Right cardiac atrium (tissue), 5 donors: Measurements from ENCODE around the gene SRGAP1. TPM values are rescaled to one million over a fixed set of nuclear protein-coding genes. Genes with fewer than 3 reads are reported as not detected.
"Not testable (repeated sequence)": the region's sequence is repeated elsewhere in the genome, so short reads cannot be mapped to it uniquely, and the experiment has no call there.

Experiments used
- ATAC-seq, 2 donors: fragments of 200-7000 bp; cut with Tn5 transposase; one replicate each; pipeline versions ENCODE4 v1.8.0 to v1.9.1; 2020; ENCODE audit warnings: moderate library complexity in 2 of 2, mild to moderate bottlenecking in 1 of 2
- DNase-seq, 3 donors: peaks; one replicate each; pipeline ENCODE4 v3.0.0-alpha.2; 2020
- H3K27ac ChIP-seq: one replicate; pipeline ENCODE4 v1.5.1; 2013; ENCODE audit warnings: mild to moderate bottlenecking, low read length, control low read depth, moderate library complexity
- H3K27me3 ChIP-seq: one replicate; pipeline ENCODE4 v1.6.1; 2013; ENCODE audit not compliant: control insufficient read depth, insufficient read depth
- H3K4me1 ChIP-seq: one replicate; pipeline ENCODE4 v1.6.1; 2013; ENCODE audit warnings: low read length; ENCODE audit not compliant: control insufficient read depth, insufficient read depth
- H3K4me3 ChIP-seq: one replicate; pipeline ENCODE4 v1.5.1; 2013; ENCODE audit warnings: low read length, control low read depth
- H3K9me3 ChIP-seq: one replicate; pipeline ENCODE4 v1.6.1; 2013; ENCODE audit warnings: low read length; ENCODE audit not compliant: control insufficient read depth
- WGBS: extraction: QIAGEN DNeasy Blood & Tissue Kit; methylation state at CpG from one replicate; pipeline ENCODE4 v1.1.7; 2013; 5-methylcytosine and 5-hydroxymethylcytosine counted together
- intact Hi-C, 4 donors: fragments of 100-400 bp; cut with DNase I; formaldehyde crosslinking; loops; one replicate each; pipeline versions ENCODE4 v1.11.0 to v1.14.0; 2022 to 2023
- polyA plus RNA-seq: library from polyadenylated mRNA; stranded (reverse); fragments of 200-250 nt; gene quantifications from one replicate; pipeline ENCODE4 v1.2.3, GENCODE V29; 2013
- total RNA-seq, 4 donors: library from RNA; stranded (reverse); fragmentation: NEBNext Ultra II Directional; extraction: Animal tissue kit (Norgen Biotek cat#: 25700); gene quantifications; one replicate each; pipeline ENCODE4 v1.2.1, GENCODE V29; 2021
- donor health status: healthy with polysubstance abuse.
- donor health status: DM: no; HTN: yes; CAD: no.
- donor health status: DM: no; HTN: no; CAD: no.
- donor health status: DM: no; HTN: yes; CAD: no; lungs with severe emphysema.
- donor health status: DM: yes; HTN: yes; CAD: no.

The SRGAP1 gene
- total and polyA plus RNA-seq, 5 donors: 1.7 to 5.5 (median 5.1) TPM

DNA sequence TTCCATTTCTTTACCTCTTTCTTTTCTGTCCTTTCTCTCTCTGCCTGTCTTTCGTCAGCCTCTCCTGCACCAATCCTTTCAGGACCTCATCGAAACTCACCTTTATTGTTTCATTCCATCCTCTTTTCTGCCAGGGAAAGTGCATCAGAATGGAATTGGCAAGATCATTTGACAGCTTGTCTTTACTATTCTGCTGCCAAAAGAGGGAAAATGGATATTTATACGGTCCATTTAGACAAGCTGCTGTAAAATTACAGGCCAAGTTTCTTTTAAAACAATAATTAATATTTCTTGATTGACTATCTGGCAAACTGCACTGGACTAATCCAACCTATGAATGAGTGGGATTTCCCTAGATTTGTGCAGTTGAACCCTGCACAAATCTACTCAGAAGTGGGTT is 7.6 kb upstream of the SRGAP1 start:
- intact Hi-C loops: loop anchor here in 1 of 4 donors (5.0 to 10.0 kb wide), 2 partner anchors 348 to 420 kb away; no protein-coding TSS in a partner anchor
- Histone ChIP-seq H3K4me3 (no peak overlapping the region), H3K9me3 (no peaks in the 10 kb centered on the region), H3K27me3 (no peaks in the 10 kb centered on the region), H3K4me1 (no peaks in the 10 kb centered on the region), H3K27ac (no peak overlapping the region)
- DNase-seq (no peak), ATAC-seq (no peak)
- 78% methylated on average over 3 of the region's 3 CpGs for WGBS

DNA sequence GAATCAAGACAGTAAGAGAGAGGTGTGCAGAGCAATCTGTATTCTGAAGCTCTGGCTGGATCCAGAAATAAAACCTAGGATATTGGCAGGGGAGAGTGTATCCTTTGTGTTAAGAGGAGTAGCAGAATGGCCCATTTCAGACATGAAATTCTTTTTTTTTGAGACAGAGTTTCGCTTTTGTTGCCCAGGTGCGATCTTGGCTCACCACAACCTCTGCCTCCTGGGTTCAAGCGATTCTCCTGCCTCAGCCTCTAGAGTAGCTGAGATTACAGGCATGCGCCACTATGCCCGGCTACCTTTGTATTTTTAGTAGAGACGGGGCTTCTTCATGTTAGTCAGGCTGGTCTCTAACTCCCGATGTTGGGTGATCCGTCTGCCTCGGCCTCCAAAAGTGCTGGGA is 6.1 kb upstream of the SRGAP1 start:
- H3K9me3 ChIP-seq: no peaks in the 10 kb centered on the region
- intact Hi-C loops: loop anchor here in 3 of 4 donors (2.0 to 10.0 kb wide), 4 partner anchors 346 to 419 kb away; no protein-coding TSS in a partner anchor
- no peaks in the 10 kb centered on the region for H3K4me1 ChIP-seq
- ATAC-seq (no peak), DNase-seq (no peak)
- 91% methylated on average over 9 of the region's 9 CpGs for WGBS
- no peaks in the 10 kb centered on the region for H3K27me3 ChIP-seq
- no peak overlapping the region for H3K27ac ChIP-seq
- H3K4me3 ChIP-seq: no peak overlapping the region

DNA sequence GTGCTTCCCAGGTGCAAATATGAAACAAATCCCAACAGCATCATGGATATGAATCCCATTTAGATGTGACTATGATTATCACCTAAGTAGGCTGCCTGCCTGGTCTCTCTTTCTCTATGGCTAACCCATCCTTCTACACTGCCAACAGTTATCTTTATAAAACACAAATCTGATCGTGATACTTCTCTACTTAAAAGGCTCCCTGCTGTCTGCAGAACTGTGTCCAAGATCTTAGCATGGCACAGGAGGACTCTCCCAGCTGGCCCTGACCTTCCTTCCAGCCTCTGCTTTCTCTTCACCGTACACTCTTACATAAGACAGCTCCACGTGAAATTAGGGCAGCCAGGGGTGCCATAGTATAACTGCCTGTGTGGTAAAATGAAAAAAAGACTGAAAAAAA is 3.5 kb upstream of the SRGAP1 start:
- DNase-seq (no peak), ATAC-seq (no peak)
- Histone ChIP-seq H3K9me3 (no peaks in the 10 kb centered on the region), H3K27ac (no peak overlapping the region), H3K4me3 (no peak overlapping the region), H3K27me3 (no peaks in the 10 kb centered on the region), H3K4me1 (peaks cover 3% of the 10 kb centered on the region)
- WGBS: 44% methylated on average over 3 of the region's 3 CpGs
- intact Hi-C loops: loop anchor here in 3 of 4 donors (5.0 to 10.0 kb wide), 3 partner anchors 244 to 416 kb away; no protein-coding TSS in a partner anchor

DNA sequence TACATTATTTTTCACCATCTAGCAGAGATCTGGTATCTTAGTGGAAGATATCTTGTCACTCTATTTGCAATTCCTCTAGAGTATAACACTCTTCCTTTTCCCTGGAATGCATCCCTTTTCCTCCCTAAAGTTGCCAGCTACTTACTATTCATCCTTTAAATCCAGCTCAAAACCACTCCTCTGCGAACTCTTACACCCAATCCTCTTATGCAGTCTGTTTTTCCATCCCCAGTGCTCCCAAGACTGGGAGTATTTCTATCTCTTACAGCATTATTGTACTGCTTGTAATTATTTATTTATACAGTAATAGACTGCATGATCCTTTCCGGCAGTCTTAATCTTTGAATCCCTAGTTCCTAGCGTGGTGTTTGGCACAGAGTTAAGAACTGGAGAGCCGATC is 2.9 kb upstream of the SRGAP1 start:
- WGBS: 45% methylated on average over 4 of the region's 4 CpGs
- Histone ChIP-seq H3K4me3 (no peak overlapping the region), H3K27ac (no peak overlapping the region), H3K9me3 (no peaks in the 10 kb centered on the region), H3K4me1 (peaks cover 3% of the 10 kb centered on the region), H3K27me3 (no peaks in the 10 kb centered on the region)
- no peak for ATAC-seq
- intact Hi-C loops: loop anchor here in 3 of 4 donors (5.0 to 10.0 kb wide), 3 partner anchors 243 to 416 kb away; no protein-coding TSS in a partner anchor
- no peak for DNase-seq

DNA sequence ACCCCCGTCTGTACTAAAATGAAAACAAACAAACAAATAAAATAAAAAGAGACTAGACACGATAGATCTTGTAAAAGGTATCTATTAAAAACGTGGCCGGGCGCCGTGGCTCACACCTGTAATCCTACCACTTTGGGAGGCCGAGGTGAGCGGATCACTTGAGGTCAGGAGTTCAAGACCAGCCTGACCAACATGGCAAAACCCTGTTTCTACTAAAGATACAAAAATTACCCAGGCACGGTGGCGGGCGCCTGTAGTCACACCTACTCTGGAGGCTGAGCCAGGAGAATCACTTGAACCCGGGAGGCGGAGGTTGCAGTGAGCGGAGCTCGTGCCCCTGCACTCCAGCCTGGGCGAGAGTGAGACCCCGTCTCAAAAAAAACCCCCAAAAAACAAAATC is 1.8 kb upstream of the SRGAP1 start:
- intact Hi-C loops: loop anchor here in 3 of 4 donors (2.0 to 10.0 kb wide), 4 partner anchors 242 to 415 kb away; no protein-coding TSS in a partner anchor
- DNase-seq: peak in 1 of 3 donors; percentile 61
- ATAC-seq, H3K4me1 ChIP-seq, H3K9me3 ChIP-seq, H3K27ac ChIP-seq, H3K27me3 ChIP-seq: not testable (repeated sequence)
- 95% methylated on average over 17 of the region's 17 CpGs for WGBS
- peak overlapping the region; percentile 78 for H3K4me3 ChIP-seq

DNA sequence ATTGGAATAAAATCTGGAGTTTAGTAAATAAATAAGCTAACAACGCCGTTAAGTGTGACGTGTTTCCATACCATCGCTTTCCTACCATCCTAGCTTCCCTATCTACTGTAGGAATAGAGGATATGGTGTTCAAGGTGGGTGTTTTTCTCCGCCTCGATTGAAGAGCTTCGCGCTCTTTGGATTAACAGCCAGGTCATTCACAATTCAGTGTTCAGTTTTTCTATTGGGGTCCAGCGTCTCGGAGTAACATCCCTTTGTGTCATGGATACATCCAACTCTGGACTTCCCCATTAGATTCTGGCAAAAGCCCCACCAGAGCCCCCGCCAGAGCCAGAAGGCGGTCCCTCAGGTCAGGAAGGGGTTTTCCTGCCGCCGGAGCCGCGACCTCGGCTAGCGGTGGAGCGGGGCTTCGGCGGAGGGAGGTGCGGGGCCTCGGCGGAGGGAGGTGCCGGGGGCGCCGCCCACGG is 1.2 kb upstream of the SRGAP1 start:
- H3K4me3 ChIP-seq: peak overlapping the region; percentile 78
- no peak for DNase-seq
- H3K27me3 ChIP-seq: no peaks in the 10 kb centered on the region
- intact Hi-C loops: loop anchor here in 3 of 4 donors (2.0 to 10.0 kb wide), 4 partner anchors 242 to 414 kb away; no protein-coding TSS in a partner anchor
- ATAC-seq: no peak
- H3K9me3 ChIP-seq: no peaks in the 10 kb centered on the region
- H3K27ac ChIP-seq: peak overlapping the region; percentile 64
- H3K4me1 ChIP-seq: peaks cover 3% of the 10 kb centered on the region
- 5% methylated on average over 28 of the region's 28 CpGs for WGBS

DNA sequence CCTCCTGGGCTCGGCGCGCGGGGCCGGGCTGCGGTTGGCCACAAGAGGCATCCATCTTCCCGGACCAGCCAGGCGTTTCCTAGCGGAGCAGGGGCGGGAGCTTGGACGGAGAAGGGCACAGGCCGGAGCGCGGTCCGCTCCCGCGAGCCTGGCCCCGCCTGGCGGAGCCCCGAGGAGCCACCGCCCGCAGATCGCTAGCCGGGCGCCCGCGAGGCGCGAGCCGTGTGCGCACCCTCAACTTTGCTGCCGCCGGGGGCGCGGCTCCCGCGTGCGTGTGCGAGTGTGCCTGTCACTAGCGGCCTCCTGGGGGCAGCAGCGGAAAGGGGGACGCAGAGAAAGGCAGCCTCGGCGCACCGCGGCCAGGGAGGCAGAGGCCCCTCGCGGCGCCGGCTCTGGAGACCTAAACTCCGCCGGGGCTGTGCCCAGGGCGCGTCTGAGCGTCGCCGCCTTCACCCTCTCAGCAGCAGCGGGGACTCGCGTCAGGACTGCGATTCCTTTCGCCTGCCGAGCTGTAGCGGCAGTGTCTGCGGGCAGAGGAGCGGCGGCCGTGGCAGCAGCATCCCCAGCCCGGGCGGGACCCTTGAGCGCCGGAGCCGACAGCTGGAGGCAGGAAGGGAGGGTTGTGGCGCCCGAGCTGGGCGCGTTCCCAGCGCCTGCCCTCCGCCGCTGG is 644 bp upstream of the SRGAP1 start:
- intact Hi-C loops: loop anchor here in 3 of 4 donors (2.0 to 10.0 kb wide), 4 partner anchors 241 to 413 kb away; no protein-coding TSS in a partner anchor

DNA sequence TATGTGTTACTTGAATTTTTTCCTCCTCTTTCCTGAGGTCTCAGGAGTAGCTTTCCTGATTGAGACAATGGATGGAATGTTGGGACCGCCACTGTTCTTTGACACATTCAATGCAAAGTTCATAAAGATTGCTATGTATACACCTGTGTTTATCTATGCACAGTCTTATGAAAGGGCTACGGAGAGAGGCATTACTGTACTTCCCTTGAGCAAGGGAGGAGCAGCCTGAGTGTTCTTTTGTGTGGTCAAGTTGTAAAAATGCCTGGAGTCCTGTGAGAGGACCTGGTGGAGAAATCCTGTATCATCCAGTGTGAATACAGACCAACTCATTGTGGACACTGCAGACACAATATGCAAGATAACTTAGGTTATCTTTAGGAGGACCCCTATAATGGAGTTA is 1.2 kb downstream of the SRGAP1 start:
- H3K27me3 ChIP-seq: no peaks in the 10 kb centered on the region
- H3K4me1 ChIP-seq: peaks cover 3% of the 10 kb centered on the region
- ATAC-seq (no peak), DNase-seq (no peak)
- intact Hi-C loops: loop anchor here in 3 of 4 donors (10.0 kb wide), 1 partner anchor 239 kb away; no protein-coding TSS in a partner anchor
- H3K9me3 ChIP-seq: no peaks in the 10 kb centered on the region
- WGBS: 35% methylated on average over 2 of the region's 2 CpGs
- H3K4me3 ChIP-seq: peak overlapping the region; percentile 78
- no peak overlapping the region for H3K27ac ChIP-seq

More for the DNA sequence above, 644 bp upstream of the SRGAP1 start:
- no peaks in the 10 kb centered on the region for H3K9me3 ChIP-seq
- peak overlapping the region; percentile 64 for H3K27ac ChIP-seq
- peak; percentile 95 to 97 (median 97) for DNase-seq
- H3K4me1 ChIP-seq: peaks cover 3% of the 10 kb centered on the region
- ATAC-seq: peak; percentile 96 to 97
- H3K4me3 ChIP-seq: peak overlapping the region; percentile 78
- H3K27me3 ChIP-seq: no peaks in the 10 kb centered on the region
- under 1% methylated on average over 80 of the region's 80 CpGs for WGBS

DNA sequence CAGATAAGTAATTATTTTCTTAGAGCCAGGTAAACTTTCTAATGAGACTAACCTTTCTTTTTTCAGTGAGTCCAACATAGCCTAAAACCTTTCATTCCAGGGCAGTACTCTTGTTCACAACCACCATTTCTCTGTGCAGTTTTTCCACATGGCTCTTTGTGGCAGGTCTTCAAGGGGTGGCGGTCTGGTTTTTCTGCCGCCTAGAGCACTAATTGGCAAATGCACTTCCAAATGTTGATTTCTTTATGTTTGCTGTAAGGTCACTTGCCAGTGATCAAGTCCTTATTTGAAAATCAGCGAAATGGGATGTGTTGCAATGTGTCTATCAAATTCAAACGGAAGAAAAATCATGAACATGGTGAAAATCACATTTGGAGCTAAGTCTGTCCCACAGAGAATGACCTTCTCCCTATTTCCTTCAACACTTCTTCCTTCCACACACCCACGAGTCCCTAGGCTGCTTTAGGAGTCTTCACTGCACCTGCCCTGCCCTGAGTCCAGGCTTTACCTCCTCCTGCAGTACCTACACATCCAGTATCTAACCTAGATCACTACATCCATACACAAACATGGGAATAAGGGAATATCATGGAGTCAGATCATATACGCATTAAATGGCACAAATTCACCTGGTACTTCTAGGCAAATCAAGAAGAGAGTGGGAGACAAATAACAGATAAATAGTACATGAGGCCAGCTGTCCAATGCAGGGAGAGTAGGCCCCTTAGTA is 1.9 kb downstream of the SRGAP1 start:
- Histone ChIP-seq H3K4me3 (no peak overlapping the region), H3K4me1 (peaks cover 3% of the 10 kb centered on the region), H3K9me3 (no peaks in the 10 kb centered on the region), H3K27me3 (no peaks in the 10 kb centered on the region), H3K27ac (no peak overlapping the region)
- ATAC-seq (no peak), DNase-seq (no peak)
- intact Hi-C loops: loop anchor here in 3 of 4 donors (10.0 kb wide), 1 partner anchor 238 kb away; no protein-coding TSS in a partner anchor
- 82% methylated on average over 6 of the region's 6 CpGs for WGBS

DNA sequence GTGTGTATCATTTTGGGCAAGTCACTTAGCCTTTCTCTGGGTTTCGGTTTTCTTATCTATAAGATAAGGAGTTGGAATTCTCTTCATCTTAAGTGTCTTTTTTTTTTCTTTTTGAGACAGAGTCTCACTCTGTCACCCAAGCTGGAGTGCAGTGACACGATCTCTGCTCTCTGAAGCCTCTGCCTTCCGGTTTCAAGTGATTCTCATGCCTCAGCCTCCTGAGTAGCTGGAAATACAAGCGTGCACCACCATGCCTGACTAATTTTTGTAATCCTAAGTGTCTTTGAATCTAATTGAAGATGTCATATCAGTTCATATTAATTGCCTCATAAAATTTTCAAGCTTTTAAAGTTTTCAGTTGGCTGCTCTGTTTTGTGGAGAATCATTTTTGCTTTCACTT is 4.0 kb downstream of the SRGAP1 start:
- ATAC-seq: no peak
- intact Hi-C loops: loop anchor here in 3 of 4 donors (10.0 kb wide), 1 partner anchor 236 kb away; no protein-coding TSS in a partner anchor

More for the DNA sequence above, 4.0 kb downstream of the SRGAP1 start:
- DNase-seq: no peak
- Histone ChIP-seq H3K4me1 (peaks cover 3% of the 10 kb centered on the region), H3K27me3 (no peaks in the 10 kb centered on the region), H3K9me3 (no peaks in the 10 kb centered on the region), H3K27ac (no peak overlapping the region), H3K4me3 (no peak overlapping the region)
- 57% methylated on average over 4 of the region's 4 CpGs for WGBS
